OCI-LY1 (cell line): ENCODE results near the gene STARD13.

Source experiments
- H2AFZ ChIP-seq: fragments of 200-600 bp; sonication (generic), shearing (Covaris generic); 2 replicates; pipeline ENCODE4 v1.6.0; 2014; ENCODE audit warnings: antibody characterized with exemption, mild to moderate bottlenecking, low read length
- H3F3A ChIP-seq: fragments of 200-600 bp; sonication (generic), shearing (Covaris generic); 2 replicates; pipeline ENCODE4 v1.6.0; 2014; ENCODE audit warnings: mild to moderate bottlenecking, antibody characterized with exemption, low read length, moderate library complexity; ENCODE audit not compliant: insufficient read depth
- H3K27ac ChIP-seq: fragments of 200-600 bp; sonication (generic); 2 replicates; pipeline ENCODE4 v1.5.1; 2014; ENCODE audit warnings: low read length, mixed run types, mild to moderate bottlenecking, low read depth; ENCODE audit not compliant: poor library complexity, severe bottlenecking
- H3K27me3 ChIP-seq: fragments of 200-600 bp; sonication (generic); 2 replicates; pipeline ENCODE4 v1.6.0; 2014; ENCODE audit warnings: antibody characterized with exemption, mild to moderate bottlenecking, low read length, moderate library complexity; ENCODE audit not compliant: insufficient read depth
- H3K36me3 ChIP-seq: fragments of 200-600 bp; sonication (generic); 2 replicates; pipeline ENCODE4 v1.6.1; 2014; ENCODE audit warnings: mild to moderate bottlenecking, antibody characterized with exemption, low read length, moderate library complexity, mixed read lengths; ENCODE audit not compliant: insufficient read depth
- H3K4me1 ChIP-seq: fragments of 200-600 bp; sonication (generic); 2 replicates; pipeline ENCODE4 v1.5.1; 2014; ENCODE audit warnings: mild to moderate bottlenecking, low read length, moderate library complexity; ENCODE audit not compliant: insufficient read depth, severe bottlenecking
- H3K4me2 ChIP-seq: fragments of 200-600 bp; sonication (generic), shearing (Covaris generic); 2 replicates; pipeline ENCODE4 v1.6.1; 2014; ENCODE audit warnings: low read length
- H3K4me3 ChIP-seq: fragments of 200-600 bp; sonication (generic); 2 replicates; pipeline ENCODE4 v1.5.1; 2014; ENCODE audit warnings: low read length, low read depth, mild to moderate bottlenecking, mixed read lengths; ENCODE audit not compliant: poor library complexity, severe bottlenecking
- H3K79me2 ChIP-seq: fragments of 200-600 bp; shearing (Covaris generic); 2 replicates; pipeline ENCODE4 v1.6.1; 2016; ENCODE audit warnings: mixed run types, low read length, mixed read lengths; ENCODE audit not compliant: insufficient read depth
- H3K9ac ChIP-seq: fragments of 200-600 bp; sonication (generic), shearing (Covaris generic); 2 replicates; pipeline ENCODE4 v1.6.1; 2014; ENCODE audit warnings: mild to moderate bottlenecking, low read length, mixed read lengths
- H3K9me2 ChIP-seq: fragments of 200-600 bp; sonication (generic), shearing (Covaris generic); 2 replicates; pipeline ENCODE4 v1.6.1; 2014; ENCODE audit warnings: low read depth, mild to moderate bottlenecking, low read length, mixed read lengths
- H3K9me3 ChIP-seq: fragments of 200-600 bp; shearing (Covaris generic); 2 replicates; pipeline ENCODE4 v1.6.1; 2014; ENCODE audit warnings: low read length, mixed read lengths
- H4K20me1 ChIP-seq: fragments of 200-600 bp; sonication (generic), shearing (Covaris generic); 2 replicates; pipeline ENCODE4 v1.6.0; 2016; ENCODE audit warnings: mild to moderate bottlenecking, low read length; ENCODE audit not compliant: insufficient read depth
- CTCF ChIP-seq: fragments of 200-600 bp; sonication (generic), shearing (Covaris generic); IDR thresholded peaks from 2 replicates; pipeline ENCODE4 v1.5.1; 2017; ENCODE audit warnings: mild to moderate bottlenecking, antibody characterized with exemption, low read length, moderate library complexity, mixed read lengths
- EZH2 ChIP-seq: fragments of 200-600 bp; sonication (generic), shearing (Covaris generic); IDR thresholded peaks from 2 replicates; pipeline ENCODE4 v1.8.0; 2017; ENCODE audit warnings: borderline replicate concordance, mixed run types, mild to moderate bottlenecking, antibody characterized with exemption, low read length, moderate library complexity, mixed read lengths

The STARD13 gene

GRCh38 chr13:33189470-33189869 is 96.1 kb downstream of the STARD13 start:
- TF ChIP-seq EZH2 (no peak), CTCF (no peak)
- Histone ChIP-seq H3K9ac (no peak overlapping the region), H3K27me3 (no peaks in the 10 kb centered on the region), H3K4me1 (no peaks in the 10 kb centered on the region), H4K20me1 (no peaks in the 10 kb centered on the region), H3K79me2 (no peaks in the 10 kb centered on the region), H3K9me2 (no peaks in the 10 kb centered on the region), H3K27ac (no peak overlapping the region), H3K9me3 (no peaks in the 10 kb centered on the region), H2AFZ (no peak overlapping the region), H3K4me3 (no peak overlapping the region), H3K36me3 (no peaks in the 10 kb centered on the region), H3F3A (no peaks in the 10 kb centered on the region), H3K4me2 (no peak overlapping the region)

GRCh38 chr13:33188093-33188882 is 97.3 kb downstream of the STARD13 start:
- H4K20me1 ChIP-seq = no peaks in the 10 kb centered on the region
- H3F3A ChIP-seq = no peaks in the 10 kb centered on the region
- H3K9ac ChIP-seq = no peak overlapping the region
- no peak for TF ChIP-seq EZH2
- TF ChIP-seq CTCF = no peak
- H3K79me2 ChIP-seq = no peaks in the 10 kb centered on the region
- no peaks in the 10 kb centered on the region for H3K9me2 ChIP-seq
- H3K4me1 ChIP-seq = no peaks in the 10 kb centered on the region
- no peak overlapping the region for H3K4me2 ChIP-seq
- no peak overlapping the region for H2AFZ ChIP-seq
- H3K9me3 ChIP-seq = no peaks in the 10 kb centered on the region
- H3K27me3 ChIP-seq = no peaks in the 10 kb centered on the region
- H3K27ac ChIP-seq = no peak overlapping the region
- H3K36me3 ChIP-seq = no peaks in the 10 kb centered on the region
- no peak overlapping the region for H3K4me3 ChIP-seq

GRCh38 chr13:33186861-33187291 is 98.7 kb downstream of the STARD13 start:
- H3K4me3 ChIP-seq = no peak overlapping the region
- H2AFZ ChIP-seq = no peak overlapping the region
- H3K36me3 ChIP-seq = no peaks in the 10 kb centered on the region
- no peak overlapping the region for H3K27ac ChIP-seq
- H3K4me1 ChIP-seq = no peaks in the 10 kb centered on the region
- no peaks in the 10 kb centered on the region for H3K79me2 ChIP-seq
- H3K9me3 ChIP-seq = no peaks in the 10 kb centered on the region
- TF ChIP-seq EZH2 = no peak
- TF ChIP-seq CTCF = no peak
- H3K9ac ChIP-seq = no peak overlapping the region
- H3K27me3 ChIP-seq = no peaks in the 10 kb centered on the region
- H4K20me1 ChIP-seq = no peaks in the 10 kb centered on the region
- no peaks in the 10 kb centered on the region for H3K9me2 ChIP-seq
- no peaks in the 10 kb centered on the region for H3F3A ChIP-seq
- H3K4me2 ChIP-seq = no peak overlapping the region
